ENCODE measurements around the gene SLC25A11.

DNA sequence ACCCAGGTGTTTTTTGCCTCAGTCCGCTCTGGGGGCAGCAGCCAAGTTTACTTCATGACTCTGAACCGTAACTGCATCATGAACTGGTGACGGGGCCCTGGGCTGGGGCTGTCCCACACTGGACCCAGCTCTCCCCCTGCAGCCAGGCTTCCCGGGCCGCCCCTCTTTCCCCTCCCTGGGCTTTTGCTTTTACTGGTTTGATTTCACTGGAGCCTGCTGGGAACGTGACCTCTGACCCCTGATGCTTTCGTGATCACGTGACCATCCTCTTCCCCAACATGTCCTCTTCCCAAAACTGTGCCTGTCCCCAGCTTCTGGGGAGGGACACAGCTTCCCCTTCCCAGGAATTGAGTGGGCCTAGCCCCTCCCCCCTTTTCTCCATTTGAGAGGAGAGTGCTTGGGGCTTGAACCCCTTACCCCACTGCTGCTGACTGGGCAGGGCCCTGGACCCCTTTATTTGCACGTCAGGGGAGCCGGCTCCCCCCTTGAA is 42.6 kb downstream of the SLC25A11 start:
- TF ChIP-seq EZH2 (IDR thresholded peaks at IDR 0.05), result no peak
- no peak for TF ChIP-seq JUND (IDR thresholded peaks at IDR 0.05)
- no peak for TF ChIP-seq CTCF (IDR thresholded peaks at IDR 0.05 in 2 of 3, conservative IDR thresholded peaks at IDR 0.05 in 1 of 3; ENCODE audit: borderline replicate concordance in 1 of 3, insufficient read depth in 1 of 3, low read depth in 2 of 3, low read length in 2 of 3)
- TF ChIP-seq POLR2A (IDR thresholded peaks at IDR 0.05; ENCODE audit: borderline replicate concordance, extremely low read depth, insufficient read depth, insufficient read length), result no peak
- TF ChIP-seq POLR2AphosphoS5 (IDR thresholded peaks at IDR 0.05; ENCODE audit: low read depth, low read length), result no peak
- TF ChIP-seq SIN3A (IDR thresholded peaks at IDR 0.05; ENCODE audit: low read depth), result no peak
- no peak for TF ChIP-seq ZFX (IDR thresholded peaks at IDR 0.05)
- TF ChIP-seq ELF1 (IDR thresholded peaks at IDR 0.05; ENCODE audit: borderline replicate concordance, low read depth), result no peak
- TF ChIP-seq, protein P1, sequence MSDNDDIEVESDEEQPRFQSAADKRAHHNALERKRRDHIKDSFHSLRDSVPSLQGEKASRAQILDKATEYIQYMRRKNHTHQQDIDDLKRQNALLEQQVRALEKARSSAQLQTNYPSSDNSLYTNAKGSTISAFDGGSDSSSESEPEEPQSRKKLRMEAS (IDR thresholded peaks at IDR 0.05), result no peak
- TF ChIP-seq RAD21 (IDR thresholded peaks at IDR 0.05; ENCODE audit: low read depth), result no peak
- TF ChIP-seq SRF (IDR thresholded peaks at IDR 0.05; ENCODE audit: low read depth), result no peak
- TF ChIP-seq SP1 (IDR thresholded peaks at IDR 0.05; ENCODE audit: low read depth), result no peak
